ENCODE results near the gene AFAP1. TPM values are rescaled to one million over a fixed set of nuclear protein-coding genes. Genes with fewer than 3 reads are reported as not detected.

Gene AFAP1
- total and polyA plus RNA-seq, 2 of the 8 experiments (the other 6 are each of a cell fraction or from before 2014, with no cell fraction given), result 3.6 to 18.2 TPM

DNA sequence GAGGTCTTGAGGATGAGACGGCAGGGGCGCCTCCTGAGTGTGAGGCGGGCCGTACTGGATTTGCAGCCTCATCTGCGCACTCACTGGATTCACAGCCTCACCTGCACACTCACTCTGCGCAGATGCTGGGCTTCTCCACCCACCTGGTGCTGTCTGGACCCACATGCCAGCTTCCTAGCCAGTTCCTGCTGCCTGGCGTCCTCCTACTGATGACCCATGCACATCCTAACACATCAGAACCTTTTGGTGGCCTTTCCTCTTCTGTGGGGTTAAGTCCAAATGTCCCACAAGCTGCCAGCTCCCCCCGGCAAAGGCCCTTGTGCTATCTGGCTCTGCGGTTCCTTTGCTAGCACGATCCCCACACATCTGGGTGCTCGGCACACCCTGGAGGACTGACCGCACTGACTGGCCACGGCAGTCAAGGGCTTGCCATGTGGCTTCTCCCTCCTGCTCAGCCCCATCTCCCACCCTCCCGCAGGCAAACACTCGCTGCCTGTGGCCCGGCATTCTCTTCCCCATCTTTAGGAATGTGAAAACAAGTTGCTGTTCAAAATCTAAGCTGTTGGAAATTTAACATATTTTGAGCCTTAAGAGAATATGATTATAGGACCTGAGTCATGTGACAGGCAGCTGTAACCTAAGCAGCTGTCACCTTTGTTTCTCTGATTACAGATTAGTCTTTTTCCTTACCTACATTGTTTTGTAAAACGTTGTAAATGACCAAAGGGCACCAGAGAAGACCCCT, 39.4 kb upstream of the AFAP1 start (continued):
- no peak for TF ChIP-seq RFX5 (IDR thresholded peaks at IDR 0.05; ENCODE audit: borderline replicate concordance, low read depth, low read length)
- no peak for TF ChIP-seq CTBP2 (IDR thresholded peaks at IDR 0.05; ENCODE audit: borderline replicate concordance, insufficient read depth, insufficient read length, low read length)
- TF ChIP-seq, protein P1, sequence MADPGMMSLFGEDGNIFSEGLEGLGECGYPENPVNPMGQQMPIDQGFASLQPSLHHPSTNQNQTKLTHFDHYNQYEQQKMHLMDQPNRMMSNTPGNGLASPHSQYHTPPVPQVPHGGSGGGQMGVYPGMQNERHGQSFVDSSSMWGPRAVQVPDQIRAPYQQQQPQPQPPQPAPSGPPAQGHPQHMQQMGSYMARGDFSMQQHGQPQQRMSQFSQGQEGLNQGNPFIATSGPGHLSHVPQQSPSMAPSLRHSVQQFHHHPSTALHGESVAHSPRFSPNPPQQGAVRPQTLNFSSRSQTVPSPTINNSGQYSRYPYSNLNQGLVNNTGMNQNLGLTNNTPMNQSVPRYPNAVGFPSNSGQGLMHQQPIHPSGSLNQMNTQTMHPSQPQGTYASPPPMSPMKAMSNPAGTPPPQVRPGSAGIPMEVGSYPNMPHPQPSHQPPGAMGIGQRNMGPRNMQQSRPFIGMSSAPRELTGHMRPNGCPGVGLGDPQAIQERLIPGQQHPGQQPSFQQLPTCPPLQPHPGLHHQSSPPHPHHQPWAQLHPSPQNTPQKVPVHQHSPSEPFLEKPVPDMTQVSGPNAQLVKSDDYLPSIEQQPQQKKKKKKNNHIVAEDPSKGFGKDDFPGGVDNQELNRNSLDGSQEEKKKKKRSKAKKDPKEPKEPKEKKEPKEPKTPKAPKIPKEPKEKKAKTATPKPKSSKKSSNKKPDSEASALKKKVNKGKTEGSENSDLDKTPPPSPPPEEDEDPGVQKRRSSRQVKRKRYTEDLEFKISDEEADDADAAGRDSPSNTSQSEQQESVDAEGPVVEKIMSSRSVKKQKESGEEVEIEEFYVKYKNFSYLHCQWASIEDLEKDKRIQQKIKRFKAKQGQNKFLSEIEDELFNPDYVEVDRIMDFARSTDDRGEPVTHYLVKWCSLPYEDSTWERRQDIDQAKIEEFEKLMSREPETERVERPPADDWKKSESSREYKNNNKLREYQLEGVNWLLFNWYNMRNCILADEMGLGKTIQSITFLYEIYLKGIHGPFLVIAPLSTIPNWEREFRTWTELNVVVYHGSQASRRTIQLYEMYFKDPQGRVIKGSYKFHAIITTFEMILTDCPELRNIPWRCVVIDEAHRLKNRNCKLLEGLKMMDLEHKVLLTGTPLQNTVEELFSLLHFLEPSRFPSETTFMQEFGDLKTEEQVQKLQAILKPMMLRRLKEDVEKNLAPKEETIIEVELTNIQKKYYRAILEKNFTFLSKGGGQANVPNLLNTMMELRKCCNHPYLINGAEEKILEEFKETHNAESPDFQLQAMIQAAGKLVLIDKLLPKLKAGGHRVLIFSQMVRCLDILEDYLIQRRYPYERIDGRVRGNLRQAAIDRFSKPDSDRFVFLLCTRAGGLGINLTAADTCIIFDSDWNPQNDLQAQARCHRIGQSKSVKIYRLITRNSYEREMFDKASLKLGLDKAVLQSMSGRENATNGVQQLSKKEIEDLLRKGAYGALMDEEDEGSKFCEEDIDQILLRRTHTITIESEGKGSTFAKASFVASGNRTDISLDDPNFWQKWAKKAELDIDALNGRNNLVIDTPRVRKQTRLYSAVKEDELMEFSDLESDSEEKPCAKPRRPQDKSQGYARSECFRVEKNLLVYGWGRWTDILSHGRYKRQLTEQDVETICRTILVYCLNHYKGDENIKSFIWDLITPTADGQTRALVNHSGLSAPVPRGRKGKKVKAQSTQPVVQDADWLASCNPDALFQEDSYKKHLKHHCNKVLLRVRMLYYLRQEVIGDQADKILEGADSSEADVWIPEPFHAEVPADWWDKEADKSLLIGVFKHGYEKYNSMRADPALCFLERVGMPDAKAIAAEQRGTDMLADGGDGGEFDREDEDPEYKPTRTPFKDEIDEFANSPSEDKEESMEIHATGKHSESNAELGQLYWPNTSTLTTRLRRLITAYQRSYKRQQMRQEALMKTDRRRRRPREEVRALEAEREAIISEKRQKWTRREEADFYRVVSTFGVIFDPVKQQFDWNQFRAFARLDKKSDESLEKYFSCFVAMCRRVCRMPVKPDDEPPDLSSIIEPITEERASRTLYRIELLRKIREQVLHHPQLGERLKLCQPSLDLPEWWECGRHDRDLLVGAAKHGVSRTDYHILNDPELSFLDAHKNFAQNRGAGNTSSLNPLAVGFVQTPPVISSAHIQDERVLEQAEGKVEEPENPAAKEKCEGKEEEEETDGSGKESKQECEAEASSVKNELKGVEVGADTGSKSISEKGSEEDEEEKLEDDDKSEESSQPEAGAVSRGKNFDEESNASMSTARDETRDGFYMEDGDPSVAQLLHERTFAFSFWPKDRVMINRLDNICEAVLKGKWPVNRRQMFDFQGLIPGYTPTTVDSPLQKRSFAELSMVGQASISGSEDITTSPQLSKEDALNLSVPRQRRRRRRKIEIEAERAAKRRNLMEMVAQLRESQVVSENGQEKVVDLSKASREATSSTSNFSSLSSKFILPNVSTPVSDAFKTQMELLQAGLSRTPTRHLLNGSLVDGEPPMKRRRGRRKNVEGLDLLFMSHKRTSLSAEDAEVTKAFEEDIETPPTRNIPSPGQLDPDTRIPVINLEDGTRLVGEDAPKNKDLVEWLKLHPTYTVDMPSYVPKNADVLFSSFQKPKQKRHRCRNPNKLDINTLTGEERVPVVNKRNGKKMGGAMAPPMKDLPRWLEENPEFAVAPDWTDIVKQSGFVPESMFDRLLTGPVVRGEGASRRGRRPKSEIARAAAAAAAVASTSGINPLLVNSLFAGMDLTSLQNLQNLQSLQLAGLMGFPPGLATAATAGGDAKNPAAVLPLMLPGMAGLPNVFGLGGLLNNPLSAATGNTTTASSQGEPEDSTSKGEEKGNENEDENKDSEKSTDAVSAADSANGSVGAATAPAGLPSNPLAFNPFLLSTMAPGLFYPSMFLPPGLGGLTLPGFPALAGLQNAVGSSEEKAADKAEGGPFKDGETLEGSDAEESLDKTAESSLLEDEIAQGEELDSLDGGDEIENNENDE (IDR thresholded peaks at IDR 0.05; ENCODE audit: insufficient replicate concordance, low read length), result no peak

All from H1 (cell line).